Measurements from ENCODE around the gene KIF19. TPM values are rescaled to one million over a fixed set of nuclear protein-coding genes. Genes with fewer than 3 reads are reported as not detected.
A peak's percentile ranks its signal among the peaks of the same experiment; 100 is the strongest.

The KIF19 gene
- total RNA-seq, 1 experiment from 2014 or later = not detected

DNA sequence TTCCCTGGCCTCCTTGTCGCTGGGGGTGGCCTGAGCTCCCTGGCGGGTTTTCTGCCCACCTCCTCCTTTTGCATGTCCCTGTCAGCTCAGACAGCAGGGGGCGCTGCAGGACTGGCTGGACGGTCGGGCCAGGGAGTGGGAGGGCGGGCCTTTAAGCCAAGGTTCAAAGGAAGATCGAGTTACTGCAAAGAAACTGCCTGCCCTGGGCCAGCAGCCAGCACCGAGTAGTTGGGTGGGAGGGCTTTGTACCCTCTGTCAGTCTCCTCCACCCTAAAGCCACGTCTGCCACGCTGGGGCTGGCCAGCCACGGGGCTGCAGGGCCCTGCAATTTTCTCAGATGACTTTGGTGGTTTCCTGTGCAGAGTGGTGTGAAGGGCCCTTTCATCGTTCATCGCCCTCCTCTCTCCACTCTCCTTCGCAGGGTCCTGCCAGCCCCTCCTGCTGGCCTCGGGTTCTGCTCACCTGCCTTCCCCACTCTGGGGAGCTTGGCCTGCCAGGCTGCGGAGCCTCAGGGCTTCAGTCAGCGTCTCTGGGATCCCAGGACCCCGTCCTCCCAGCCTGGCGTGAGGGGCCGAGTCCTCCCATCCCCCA is 53.6 kb downstream of the KIF19 start:
- Histone ChIP-seq H3K9me3 (ENCODE audit: control insufficient read depth, insufficient read depth, low read depth, low read length) (no peaks in the 10 kb centered on the region), H3K4me3 (ENCODE audit: low read depth in 2 of 2, low read length in 2 of 2) (peak overlapping the region in 1 of 2 experiments; percentile 16; a peak in 1 of 4 replicates), H3K27me3 (ENCODE audit: control insufficient read depth, insufficient read depth, low read length) (peaks cover 3% of the 10 kb centered on the region), H3K27ac (ENCODE audit: low read length) (no peak overlapping the region; the same call in 1 of the 2 replicates), H3K4me1 (ENCODE audit: control insufficient read depth, insufficient read depth, low read length) (peaks cover 10% of the 10 kb centered on the region), H3K36me3 (ENCODE audit: control insufficient read depth, insufficient read depth, low read length) (no peaks in the 10 kb centered on the region)
- ChIA-PET POLR2A (no interaction called here), CTCF (interaction anchor here (0.5 to 4.7 kb wide), 21 partner anchors 9 to 211 kb away, joined by 3 to 62 read pairs (median 4); partner anchors contain the start of gene GPR142)
- BruUV-seq (replicated peaks) = no TSS peak
- TF ChIP-seq TCF7L2 (IDR thresholded peaks at IDR 0.05; ENCODE audit: low read depth, low read length) = peak; percentile 67
- TF ChIP-seq, protein P1, sequence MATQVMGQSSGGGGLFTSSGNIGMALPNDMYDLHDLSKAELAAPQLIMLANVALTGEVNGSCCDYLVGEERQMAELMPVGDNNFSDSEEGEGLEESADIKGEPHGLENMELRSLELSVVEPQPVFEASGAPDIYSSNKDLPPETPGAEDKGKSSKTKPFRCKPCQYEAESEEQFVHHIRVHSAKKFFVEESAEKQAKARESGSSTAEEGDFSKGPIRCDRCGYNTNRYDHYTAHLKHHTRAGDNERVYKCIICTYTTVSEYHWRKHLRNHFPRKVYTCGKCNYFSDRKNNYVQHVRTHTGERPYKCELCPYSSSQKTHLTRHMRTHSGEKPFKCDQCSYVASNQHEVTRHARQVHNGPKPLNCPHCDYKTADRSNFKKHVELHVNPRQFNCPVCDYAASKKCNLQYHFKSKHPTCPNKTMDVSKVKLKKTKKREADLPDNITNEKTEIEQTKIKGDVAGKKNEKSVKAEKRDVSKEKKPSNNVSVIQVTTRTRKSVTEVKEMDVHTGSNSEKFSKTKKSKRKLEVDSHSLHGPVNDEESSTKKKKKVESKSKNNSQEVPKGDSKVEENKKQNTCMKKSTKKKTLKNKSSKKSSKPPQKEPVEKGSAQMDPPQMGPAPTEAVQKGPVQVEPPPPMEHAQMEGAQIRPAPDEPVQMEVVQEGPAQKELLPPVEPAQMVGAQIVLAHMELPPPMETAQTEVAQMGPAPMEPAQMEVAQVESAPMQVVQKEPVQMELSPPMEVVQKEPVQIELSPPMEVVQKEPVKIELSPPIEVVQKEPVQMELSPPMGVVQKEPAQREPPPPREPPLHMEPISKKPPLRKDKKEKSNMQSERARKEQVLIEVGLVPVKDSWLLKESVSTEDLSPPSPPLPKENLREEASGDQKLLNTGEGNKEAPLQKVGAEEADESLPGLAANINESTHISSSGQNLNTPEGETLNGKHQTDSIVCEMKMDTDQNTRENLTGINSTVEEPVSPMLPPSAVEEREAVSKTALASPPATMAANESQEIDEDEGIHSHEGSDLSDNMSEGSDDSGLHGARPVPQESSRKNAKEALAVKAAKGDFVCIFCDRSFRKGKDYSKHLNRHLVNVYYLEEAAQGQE (IDR thresholded peaks at IDR 0.05; ENCODE audit: insufficient read depth in 1 of 2, low read depth in 2 of 2, low read length in 1 of 2) = no peak
- TF ChIP-seq, protein P2, sequence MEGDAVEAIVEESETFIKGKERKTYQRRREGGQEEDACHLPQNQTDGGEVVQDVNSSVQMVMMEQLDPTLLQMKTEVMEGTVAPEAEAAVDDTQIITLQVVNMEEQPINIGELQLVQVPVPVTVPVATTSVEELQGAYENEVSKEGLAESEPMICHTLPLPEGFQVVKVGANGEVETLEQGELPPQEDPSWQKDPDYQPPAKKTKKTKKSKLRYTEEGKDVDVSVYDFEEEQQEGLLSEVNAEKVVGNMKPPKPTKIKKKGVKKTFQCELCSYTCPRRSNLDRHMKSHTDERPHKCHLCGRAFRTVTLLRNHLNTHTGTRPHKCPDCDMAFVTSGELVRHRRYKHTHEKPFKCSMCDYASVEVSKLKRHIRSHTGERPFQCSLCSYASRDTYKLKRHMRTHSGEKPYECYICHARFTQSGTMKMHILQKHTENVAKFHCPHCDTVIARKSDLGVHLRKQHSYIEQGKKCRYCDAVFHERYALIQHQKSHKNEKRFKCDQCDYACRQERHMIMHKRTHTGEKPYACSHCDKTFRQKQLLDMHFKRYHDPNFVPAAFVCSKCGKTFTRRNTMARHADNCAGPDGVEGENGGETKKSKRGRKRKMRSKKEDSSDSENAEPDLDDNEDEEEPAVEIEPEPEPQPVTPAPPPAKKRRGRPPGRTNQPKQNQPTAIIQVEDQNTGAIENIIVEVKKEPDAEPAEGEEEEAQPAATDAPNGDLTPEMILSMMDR (IDR thresholded peaks at IDR 0.05) = peak; percentile 97
- DNase-seq (ENCODE audit: low read depth, low spot score) (no peak), ATAC-seq (peak; percentile 92)
- intact Hi-C loops (cut with micrococcal nuclease; ENCODE audit: unreplicated experiment) = loop anchor here (1.0 kb wide), 1 partner anchor 78 kb away; no protein-coding TSS in a partner anchor
- in situ Hi-C loops (cut with HindIII; ENCODE audit: low pct_unique_long_range_greater_than_20kb, low sequenced_read_pairs) = no loop called here

DNA sequence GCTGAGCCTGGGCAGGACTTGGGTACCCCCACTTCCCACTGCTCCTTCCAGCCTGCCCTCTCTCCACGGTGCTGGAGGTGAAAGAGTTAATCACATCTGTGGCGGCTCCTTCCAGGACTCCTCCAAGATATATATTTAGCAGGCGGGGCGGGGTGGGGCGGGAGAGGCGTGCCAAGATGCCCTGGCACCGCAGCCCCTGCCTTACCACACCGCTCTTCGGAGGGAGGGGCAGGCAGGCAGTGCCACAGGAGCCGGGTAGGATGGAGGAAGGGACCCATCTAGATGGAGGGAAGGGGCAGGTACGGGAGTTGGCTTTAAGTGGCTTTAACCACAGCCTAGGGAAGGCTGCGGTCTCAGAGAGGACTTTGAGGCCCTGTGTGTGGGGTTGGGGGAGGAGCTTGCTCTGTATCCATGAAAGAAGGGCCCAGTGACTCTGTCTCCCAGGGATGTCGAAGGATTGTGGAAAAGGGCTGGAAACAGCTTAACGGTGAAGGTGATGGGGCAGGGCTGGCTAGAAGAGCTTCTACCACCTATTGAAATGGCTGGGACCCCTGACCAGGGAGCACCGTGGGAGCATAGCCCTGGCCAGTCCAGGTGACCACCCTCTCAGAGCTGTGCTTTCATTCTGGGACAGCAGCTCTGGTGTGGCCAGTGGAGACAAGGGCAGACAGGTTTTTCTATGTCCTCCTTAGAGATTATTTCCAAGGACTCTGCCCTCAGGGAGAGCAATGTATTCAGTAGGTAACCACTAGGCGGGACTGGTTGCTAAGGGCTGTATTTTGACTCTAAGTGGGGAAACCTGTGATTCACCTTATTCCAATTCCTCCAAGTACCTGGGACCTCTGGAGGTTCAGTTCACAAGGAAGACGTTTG is 54.3 kb downstream of the KIF19 start:
- H3K36me3 ChIP-seq (ENCODE audit: control insufficient read depth, insufficient read depth, low read length) = no peaks in the 10 kb centered on the region
- no peak overlapping the region for H3K27ac ChIP-seq (ENCODE audit: low read length)
- no peak for TF ChIP-seq TCF7L2 (IDR thresholded peaks at IDR 0.05; ENCODE audit: low read depth, low read length)
- TF ChIP-seq, protein P1 (IDR thresholded peaks at IDR 0.05; ENCODE audit: insufficient read depth in 1 of 2, low read depth in 2 of 2, low read length in 1 of 2) = peak in 1 of 2 experiments; percentile 48; a peak in 1 of 4 replicates
- TF ChIP-seq, protein P2 (IDR thresholded peaks at IDR 0.05) = no peak
- no peaks in the 10 kb centered on the region for H3K9me3 ChIP-seq (ENCODE audit: control insufficient read depth, insufficient read depth, low read depth, low read length)
- in situ Hi-C loops (cut with HindIII; ENCODE audit: low pct_unique_long_range_greater_than_20kb, low sequenced_read_pairs) = no loop called here
- peaks cover 10% of the 10 kb centered on the region for H3K4me1 ChIP-seq (ENCODE audit: control insufficient read depth, insufficient read depth, low read length)
- no peak overlapping the region for H3K4me3 ChIP-seq (ENCODE audit: low read depth in 2 of 2, low read length in 2 of 2)
- CTCF ChIA-PET = interaction anchor here (0.5 to 4.7 kb wide), 5 partner anchors 12 to 121 kb away, joined by 3 to 62 read pairs (median 4); partner anchors contain the start of gene GPR142
- peaks cover 3% of the 10 kb centered on the region for H3K27me3 ChIP-seq (ENCODE audit: control insufficient read depth, insufficient read depth, low read length)
- no peak for DNase-seq (ENCODE audit: low read depth, low spot score)
- BruUV-seq (replicated peaks) = no TSS peak
- POLR2A ChIA-PET = no interaction called here
- ATAC-seq = peak; percentile 70
- intact Hi-C loops (cut with micrococcal nuclease; ENCODE audit: unreplicated experiment) = no loop called here
